Measurements from ENCODE around the gene TBC1D22B. TPM values are rescaled to one million over a fixed set of nuclear protein-coding genes. Genes with fewer than 3 reads are reported as not detected.

TBC1D22B gene
- polyA plus RNA-seq, 3 donors = 3.9 to 5.0 (median 4.9) TPM

DNA sequence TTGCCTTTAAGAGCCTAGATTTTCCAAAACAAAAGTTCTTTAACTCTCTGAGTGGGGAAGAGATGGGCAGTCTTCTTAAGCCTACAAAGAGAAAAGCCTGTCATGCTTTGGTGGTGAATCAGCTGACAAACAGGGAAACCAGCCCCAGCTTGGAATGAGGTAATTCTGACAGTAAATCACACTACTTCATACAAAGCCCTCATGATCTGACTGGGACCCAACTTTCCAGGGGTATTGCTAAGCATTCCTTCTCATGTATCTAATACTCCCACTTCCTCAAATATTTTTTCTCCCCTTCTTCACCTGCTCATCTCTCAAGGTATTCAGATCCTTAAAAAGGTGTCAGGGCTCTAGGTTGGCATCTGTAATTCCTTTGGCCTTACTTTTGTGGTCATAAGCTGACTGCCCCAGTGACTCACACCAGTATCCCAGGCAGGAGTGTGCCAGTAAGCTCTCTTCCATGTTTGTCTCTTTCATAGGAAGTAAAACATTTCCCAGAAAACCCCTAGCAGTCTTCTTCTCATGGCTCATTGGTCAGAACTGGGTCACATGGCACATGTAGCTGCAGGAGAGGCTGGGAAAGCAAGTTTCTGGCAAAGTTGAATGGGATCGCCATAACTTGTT is 15.0 kb upstream of the TBC1D22B start:
- no peaks in the 10 kb centered on the region for H3K36me3 ChIP-seq (replicated peaks in 1 of 2; ENCODE audit: control insufficient read depth in 1 of 2, insufficient read depth in 2 of 2, low read length in 2 of 2)
- DNase-seq = peak in 1 of 3 donors; percentile 60
- peaks cover 24 to 30% of the 10 kb centered on the region in 2 donors for H3K4me1 ChIP-seq (ENCODE audit: control insufficient read depth in 1 of 2, insufficient read depth in 2 of 2, low read length in 2 of 2)
- H3K27me3 Mint-ChIP-seq (ENCODE audit: low read depth in 3 of 3) = peaks cover 0 to 2% (median 0%) of the 10 kb centered on the region in 3 donors
- H3K36me3 Mint-ChIP-seq = peaks cover 0 to 4% of the 10 kb centered on the region in 2 donors
- no peak overlapping the region for H3K4me2 ChIP-seq (replicated peaks; ENCODE audit: extremely low read depth, low read length, poor library complexity, severe bottlenecking)
- no peaks in the 10 kb centered on the region for H3K79me2 ChIP-seq (ENCODE audit: insufficient read depth, low read length)
- intact Hi-C loops (cut with micrococcal nuclease) = loop anchor here in 1 of 2 donors (5.0 kb wide), 1 partner anchor 280 kb away; no protein-coding TSS in a partner anchor
- H3K9me3 ChIP-seq (replicated peaks in 1 of 2; ENCODE audit: control insufficient read depth in 1 of 2, insufficient read depth in 1 of 2, low read length in 2 of 2) = no peaks in the 10 kb centered on the region
- H3K27me3 ChIP-seq (ENCODE audit: control insufficient read depth in 2 of 2, insufficient read depth in 2 of 2, low read length in 2 of 2) = no peaks in the 10 kb centered on the region
- peaks cover 28% of the 10 kb centered on the region for H3K4me1 Mint-ChIP-seq
- no peak overlapping the region for H3K27ac ChIP-seq (ENCODE audit: low read depth in 1 of 2, low read length in 2 of 2)
- H3K4me3 ChIP-seq (replicated peaks in 1 of 3; ENCODE audit: low read depth in 2 of 3, low read length in 3 of 3) = no peak overlapping the region
- H3K27ac Mint-ChIP-seq = peak overlapping the region in 3 of 7 donors; percentile 15 to 64 (median 55)
- peaks cover 0 to 4% (median 0%) of the 10 kb centered on the region in 7 donors for H3K9me3 Mint-ChIP-seq
- no peaks in the 10 kb centered on the region for H4K20me1 ChIP-seq (ENCODE audit: insufficient read depth, low read length)
- H3K4me3 Mint-ChIP-seq = no peak overlapping the region
- no peak overlapping the region for H3K9ac ChIP-seq (ENCODE audit: insufficient read depth, low read length, poor library complexity, severe bottlenecking)
- no peak overlapping the region for H2AFZ ChIP-seq (ENCODE audit: insufficient read depth, low read depth, low read length, poor library complexity, severe bottlenecking)
- TF ChIP-seq, protein P1, sequence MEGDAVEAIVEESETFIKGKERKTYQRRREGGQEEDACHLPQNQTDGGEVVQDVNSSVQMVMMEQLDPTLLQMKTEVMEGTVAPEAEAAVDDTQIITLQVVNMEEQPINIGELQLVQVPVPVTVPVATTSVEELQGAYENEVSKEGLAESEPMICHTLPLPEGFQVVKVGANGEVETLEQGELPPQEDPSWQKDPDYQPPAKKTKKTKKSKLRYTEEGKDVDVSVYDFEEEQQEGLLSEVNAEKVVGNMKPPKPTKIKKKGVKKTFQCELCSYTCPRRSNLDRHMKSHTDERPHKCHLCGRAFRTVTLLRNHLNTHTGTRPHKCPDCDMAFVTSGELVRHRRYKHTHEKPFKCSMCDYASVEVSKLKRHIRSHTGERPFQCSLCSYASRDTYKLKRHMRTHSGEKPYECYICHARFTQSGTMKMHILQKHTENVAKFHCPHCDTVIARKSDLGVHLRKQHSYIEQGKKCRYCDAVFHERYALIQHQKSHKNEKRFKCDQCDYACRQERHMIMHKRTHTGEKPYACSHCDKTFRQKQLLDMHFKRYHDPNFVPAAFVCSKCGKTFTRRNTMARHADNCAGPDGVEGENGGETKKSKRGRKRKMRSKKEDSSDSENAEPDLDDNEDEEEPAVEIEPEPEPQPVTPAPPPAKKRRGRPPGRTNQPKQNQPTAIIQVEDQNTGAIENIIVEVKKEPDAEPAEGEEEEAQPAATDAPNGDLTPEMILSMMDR (IDR thresholded peaks at IDR 0.05) = no peak
- WGBS (ENCODE audit: insufficient coverage) = no CpG with 5 or more reads among the region's 1 CpG

- H2AFZ ChIP-seq (ENCODE audit: insufficient read depth, low read depth, low read length, poor library complexity, severe bottlenecking) = no peak overlapping the region
- intact Hi-C loops (cut with micrococcal nuclease) = loop anchor here in 1 of 2 donors (5.0 kb wide), 1 partner anchor 281 kb away; no protein-coding TSS in a partner anchor
- Mint-ChIP-seq H3K27ac (peak overlapping the region in 1 of 7 donors; percentile 18), H3K36me3 (peaks cover 0 to 4% of the 10 kb centered on the region in 2 donors), H3K4me3 (no peak overlapping the region), H3K4me1 (peaks cover 27% of the 10 kb centered on the region), H3K9me3 (peaks cover 0 to 4% (median 0%) of the 10 kb centered on the region in 7 donors), H3K27me3 (ENCODE audit: low read depth in 3 of 3) (peaks cover 0 to 2% (median 0%) of the 10 kb centered on the region in 3 donors)
- TF ChIP-seq, protein P1 (IDR thresholded peaks at IDR 0.05) = no peak
- 100% methylated on average over 1 of the region's 8 CpGs for WGBS (ENCODE audit: insufficient coverage)
- H3K4me3 ChIP-seq (replicated peaks in 1 of 3; ENCODE audit: low read depth in 2 of 3, low read length in 3 of 3) = no peak overlapping the region
- no peak for DNase-seq
- H3K27me3 ChIP-seq (ENCODE audit: control insufficient read depth in 2 of 2, insufficient read depth in 2 of 2, low read length in 2 of 2) = no peaks in the 10 kb centered on the region
- no peak overlapping the region for H3K4me2 ChIP-seq (replicated peaks; ENCODE audit: extremely low read depth, low read length, poor library complexity, severe bottlenecking)
- H3K79me2 ChIP-seq (ENCODE audit: insufficient read depth, low read length) = no peaks in the 10 kb centered on the region
- H3K4me1 ChIP-seq (ENCODE audit: control insufficient read depth in 1 of 2, insufficient read depth in 2 of 2, low read length in 2 of 2) = peaks cover 23 to 29% of the 10 kb centered on the region in 2 donors
- no peaks in the 10 kb centered on the region for H3K36me3 ChIP-seq (replicated peaks in 1 of 2; ENCODE audit: control insufficient read depth in 1 of 2, insufficient read depth in 2 of 2, low read length in 2 of 2)
- no peak overlapping the region for H3K9ac ChIP-seq (ENCODE audit: insufficient read depth, low read length, poor library complexity, severe bottlenecking)
- H3K9me3 ChIP-seq (replicated peaks in 1 of 2; ENCODE audit: control insufficient read depth in 1 of 2, insufficient read depth in 1 of 2, low read length in 2 of 2) = no peaks in the 10 kb centered on the region
- no peaks in the 10 kb centered on the region for H4K20me1 ChIP-seq (ENCODE audit: insufficient read depth, low read length)
- no peak overlapping the region for H3K27ac ChIP-seq (ENCODE audit: low read depth in 1 of 2, low read length in 2 of 2)
Observed at GRCh38 chr6:37243131-37243815, 14.3 kb upstream of the TBC1D22B start.
